Left forelimb (tissue), 1 donor: ENCODE measurements around the gene MAN2B1.
"Not testable (repeated sequence)": the region's sequence is repeated elsewhere in the genome, so short reads cannot be mapped to it uniquely, and the experiment has no call there.

Source experiments
- DNase-seq: peaks from one replicate; pipeline ENCODE4 v3.0.0-alpha.2; 2018; ENCODE audit warnings: low spot score

The MAN2B1 gene

GRCh38 chr19:12666265-12667048, at the start of gene MAN2B1, which contains the start of gene WDR83:
Gene MAN2B1 (minus strand): TSS chr19:12666742. CDS start chr19:12666701, 41 bp downstream.
Gene WDR83 (plus strand): TSS chr19:12666807. CDS start chr19:12669791, 2,984 bp downstream.
- DNase-seq: peak; percentile 87

GRCh38 chr19:12715929-12716328, 49.4 kb upstream of the MAN2B1 start:
- DNase-seq: no peak

GRCh38 chr19:12715102-12715501, 48.6 kb upstream of the MAN2B1 start:
- no peak for DNase-seq

GRCh38 chr19:12713304-12713703, 46.8 kb upstream of the MAN2B1 start:
- not testable (repeated sequence) for DNase-seq

- DNase-seq: not testable (repeated sequence)
Measured at GRCh38 chr19:12712077-12712476, 45.5 kb upstream of the MAN2B1 start.

GRCh38 chr19:12711187-12711586, 44.6 kb upstream of the MAN2B1 start:
- no peak for DNase-seq

GRCh38 chr19:12708641-12709040, 42.1 kb upstream of the MAN2B1 start:
- no peak for DNase-seq

- no peak for DNase-seq
Measured at GRCh38 chr19:12706332-12706718, 39.8 kb upstream of the MAN2B1 start.

- DNase-seq: no peak
Measured at GRCh38 chr19:12705654-12706331, 39.3 kb upstream of the MAN2B1 start.

GRCh38 chr19:12705169-12705568, 38.6 kb upstream of the MAN2B1 start:
- no peak for DNase-seq

- no peak for DNase-seq
Measured at GRCh38 chr19:12703046-12703445, 36.5 kb upstream of the MAN2B1 start.

- DNase-seq: no peak
Measured at GRCh38 chr19:12701596-12702282, 35.2 kb upstream of the MAN2B1 start.

- DNase-seq: no peak
Measured at GRCh38 chr19:12698138-12698537, 31.6 kb upstream of the MAN2B1 start.

GRCh38 chr19:12697425-12697824, 30.9 kb upstream of the MAN2B1 start:
- DNase-seq: not testable (repeated sequence)

GRCh38 chr19:12696366-12697335, 30.1 kb upstream of the MAN2B1 start, which contains the start of gene FBXW9:
Gene FBXW9 (minus strand): TSS chr19:12696631. CDS start chr19:12696581, 50 bp downstream.
- DNase-seq: peak; percentile 96

- no peak for DNase-seq
Measured at GRCh38 chr19:12695997-12696365, 29.4 kb upstream of the MAN2B1 start.

GRCh38 chr19:12695514-12695913, 29.0 kb upstream of the MAN2B1 start:
- DNase-seq: no peak

- DNase-seq: no peak
Measured at GRCh38 chr19:12695096-12695495, 28.6 kb upstream of the MAN2B1 start.

- no peak for DNase-seq
Measured at GRCh38 chr19:12694641-12695040, 28.1 kb upstream of the MAN2B1 start.

- no peak for DNase-seq
Measured at GRCh38 chr19:12692960-12693359, 26.4 kb upstream of the MAN2B1 start.

GRCh38 chr19:12689581-12690216, 23.2 kb upstream of the MAN2B1 start:
- no peak for DNase-seq
